ENCODE results near the gene CCM2.
"Not testable (repeated sequence)": the region's sequence is repeated elsewhere in the genome, so short reads cannot be mapped to it uniquely, and the experiment has no call there.

Gene CCM2

DNA sequence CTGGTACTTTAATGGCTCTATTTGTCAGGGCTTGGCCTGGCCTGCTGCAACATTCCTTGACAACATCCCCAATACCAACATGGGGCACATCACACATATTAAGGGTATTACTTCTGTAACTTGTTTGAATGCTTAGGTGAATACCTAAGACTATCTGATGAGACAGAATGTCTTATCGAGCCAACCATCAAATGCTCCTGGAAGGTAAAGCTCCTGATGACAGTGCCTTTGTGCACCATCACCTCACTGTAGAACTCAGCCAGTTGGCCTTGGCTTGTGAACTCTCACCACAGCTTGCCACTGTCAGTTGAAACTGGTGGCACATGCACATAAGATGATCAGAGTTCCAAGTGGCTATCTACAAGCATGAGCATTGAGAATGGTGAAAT lies 17.5 kb upstream of the CCM2 start:
- no peak for TF ChIP-seq ZNF274 (IDR thresholded peaks at IDR 0.05; ENCODE audit: low read depth, low read length)
- no peak overlapping the region for H3K4me3 ChIP-seq (ENCODE audit: low read length)

DNA sequence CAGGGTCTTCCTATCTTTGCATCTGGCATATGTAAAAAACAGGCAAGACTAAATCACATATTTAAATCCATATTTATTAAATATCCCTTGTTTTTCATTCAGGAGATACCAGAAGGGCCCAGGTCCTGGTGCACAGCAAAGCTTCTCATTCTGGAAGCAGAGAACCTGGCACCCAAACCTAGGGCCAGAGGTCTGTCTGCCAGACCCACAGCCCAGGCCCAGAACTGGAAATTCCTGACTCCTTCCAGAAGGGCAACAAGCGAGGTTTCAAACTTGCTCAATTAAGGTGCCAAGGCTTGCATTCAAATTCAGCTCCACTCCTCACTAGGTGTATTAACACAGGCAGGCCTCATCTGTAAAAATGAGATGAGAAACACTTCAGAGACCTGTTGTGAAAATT lies 17.0 kb upstream of the CCM2 start:
- no peak overlapping the region for H3K4me3 ChIP-seq (ENCODE audit: low read length)
- TF ChIP-seq ZNF274 (IDR thresholded peaks at IDR 0.05; ENCODE audit: low read depth, low read length), result no peak

DNA sequence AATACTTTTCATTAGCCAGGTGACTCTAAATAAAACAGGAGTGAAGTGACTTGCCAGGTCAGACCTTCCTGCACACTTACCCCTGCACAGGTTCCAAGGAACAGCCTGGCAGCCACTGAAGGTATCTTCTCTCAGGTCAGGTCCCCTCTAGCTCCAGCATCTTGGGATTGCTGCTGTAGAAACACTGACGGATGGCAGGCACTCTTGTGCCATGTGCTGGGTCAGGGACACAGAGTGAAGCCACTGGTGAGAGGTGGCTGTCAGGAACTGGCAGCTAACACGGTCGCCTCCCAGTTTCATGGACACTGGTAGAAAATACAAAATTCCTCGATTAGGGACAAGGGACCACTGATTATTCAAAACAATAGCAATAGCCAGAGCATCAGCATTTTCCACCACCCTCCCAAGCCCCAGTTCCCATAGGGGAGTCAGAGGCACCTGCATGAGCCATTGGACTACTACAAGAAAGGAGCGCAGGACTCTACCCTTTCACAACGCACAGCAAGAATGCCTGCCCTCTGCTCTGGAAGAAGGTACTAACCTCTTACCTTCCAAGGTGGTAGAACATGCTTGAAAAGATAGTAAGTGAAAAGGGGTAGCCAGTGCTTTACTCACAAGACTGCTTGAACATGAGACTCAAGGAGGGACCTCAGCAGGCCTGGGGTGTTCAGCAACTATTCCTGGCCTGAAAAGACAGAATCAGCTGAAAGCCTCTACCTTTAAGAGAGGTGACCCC lies 16.1 kb upstream of the CCM2 start:
- TF ChIP-seq ZNF274 (IDR thresholded peaks at IDR 0.05; ENCODE audit: low read depth, low read length), result no peak
- H3K4me3 ChIP-seq (ENCODE audit: low read length), result peak overlapping the region; percentile 87

DNA sequence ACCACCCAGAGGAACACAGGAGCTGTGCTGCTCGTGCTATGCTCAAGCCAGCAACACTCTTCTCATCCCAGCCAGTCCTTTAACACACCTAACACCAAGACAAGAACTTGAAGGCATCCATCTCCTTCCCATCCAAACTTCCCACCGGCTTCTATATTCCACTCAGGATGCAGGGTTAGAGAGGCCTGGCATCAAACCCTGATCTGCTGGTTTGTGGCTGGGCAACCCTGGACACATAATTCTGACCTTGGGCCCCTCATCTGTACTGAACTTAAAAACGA lies 15.6 kb upstream of the CCM2 start:
- no peak for TF ChIP-seq ZNF274 (IDR thresholded peaks at IDR 0.05; ENCODE audit: low read depth, low read length)
- peak overlapping the region; percentile 87 for H3K4me3 ChIP-seq (ENCODE audit: low read length)

DNA sequence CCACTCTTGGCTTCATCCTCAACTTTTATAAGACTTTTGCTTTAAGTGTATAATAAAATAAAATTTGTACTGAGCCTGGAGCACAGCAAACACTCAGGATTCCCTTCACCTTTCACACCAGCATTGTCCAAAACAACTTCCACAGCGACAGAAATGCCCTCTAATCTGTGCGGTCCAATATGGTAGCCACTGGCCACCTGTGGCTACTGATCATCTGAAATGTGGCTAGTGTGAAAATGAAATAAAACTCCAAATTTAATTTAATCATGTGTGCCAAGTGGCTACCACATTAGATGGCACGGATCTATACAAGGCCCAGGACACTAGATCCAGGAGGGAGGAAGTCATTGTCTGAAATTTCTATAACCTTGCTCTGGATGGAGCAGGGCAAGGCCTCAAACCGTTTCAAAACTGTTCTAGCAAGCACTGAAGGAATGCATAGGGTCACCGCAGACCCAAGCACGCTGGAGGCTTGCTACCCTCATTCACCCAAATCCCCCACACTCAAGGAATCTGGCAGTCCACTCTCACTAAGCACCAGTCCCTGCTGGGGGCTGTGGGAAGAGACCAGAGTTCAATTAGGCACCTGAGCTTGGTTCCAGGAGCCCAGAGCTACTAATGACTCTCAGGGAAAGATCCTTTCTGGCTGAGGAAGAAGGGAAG lies 14.8 kb upstream of the CCM2 start:
- no peak for TF ChIP-seq ZNF274 (IDR thresholded peaks at IDR 0.05; ENCODE audit: low read depth, low read length)
- peak overlapping the region; percentile 87 for H3K4me3 ChIP-seq (ENCODE audit: low read length)

DNA sequence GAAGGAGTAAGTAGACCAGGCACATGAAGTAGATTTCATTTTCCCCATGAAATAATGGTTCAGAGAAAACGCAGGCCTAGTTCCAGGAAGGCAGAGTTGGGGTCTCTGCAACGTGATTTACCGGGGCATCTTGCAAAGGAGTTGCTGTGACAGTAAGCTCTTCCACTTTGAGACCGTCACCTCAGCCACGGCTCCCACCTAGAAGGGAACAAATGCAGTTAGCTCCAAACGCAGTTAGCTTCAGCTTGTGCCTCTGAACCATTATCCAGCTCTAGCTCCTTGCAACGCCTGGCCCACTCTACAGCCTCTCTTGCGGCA lies 14.1 kb upstream of the CCM2 start:
- TF ChIP-seq ZNF274 (IDR thresholded peaks at IDR 0.05; ENCODE audit: low read depth, low read length), result no peak
- peak overlapping the region; percentile 87 for H3K4me3 ChIP-seq (ENCODE audit: low read length)

DNA sequence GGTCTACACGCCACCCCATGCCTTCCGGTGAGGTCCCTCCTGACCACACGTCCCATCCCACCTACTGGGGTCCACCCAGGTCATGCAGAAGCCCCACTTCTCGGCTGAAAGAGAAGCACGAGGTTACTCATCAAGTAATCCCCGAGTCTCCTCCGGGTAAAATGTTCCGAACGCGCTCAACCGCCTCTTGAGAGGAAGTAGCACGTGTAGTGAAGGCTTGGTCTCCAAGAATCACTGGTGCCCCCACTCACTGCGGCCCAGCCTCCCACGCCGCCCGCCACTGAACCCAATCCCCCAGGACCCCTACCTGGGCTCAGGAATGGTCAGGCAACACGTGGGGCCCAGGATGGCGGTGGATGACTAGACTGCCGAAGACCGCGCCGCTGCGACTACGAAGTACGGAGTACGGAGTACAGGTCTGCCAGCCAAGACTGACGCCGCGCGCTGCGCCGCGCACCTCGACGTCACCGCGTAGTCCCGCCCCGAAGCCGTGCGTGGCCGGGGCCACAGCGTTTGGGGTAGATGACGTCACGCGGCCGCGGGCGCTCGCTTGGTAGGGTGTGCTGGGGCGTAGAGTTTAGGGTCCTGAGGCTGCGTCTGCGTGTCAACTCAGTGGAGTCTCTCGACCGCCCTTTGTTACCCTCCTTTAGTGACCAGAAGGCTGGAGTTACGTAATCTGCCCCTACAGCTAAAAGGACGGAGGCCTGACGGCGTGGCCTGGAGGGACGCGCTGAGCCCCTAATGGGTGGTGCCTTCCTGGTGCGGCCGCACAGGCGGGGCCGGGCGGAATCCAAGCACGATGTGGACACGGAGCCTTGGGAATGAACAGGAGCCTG lies 13.6 kb upstream of the CCM2 start:
- H3K4me3 ChIP-seq (ENCODE audit: low read length), result peak overlapping the region; percentile 87
- no peak for TF ChIP-seq ZNF274 (IDR thresholded peaks at IDR 0.05; ENCODE audit: low read depth, low read length)

DNA sequence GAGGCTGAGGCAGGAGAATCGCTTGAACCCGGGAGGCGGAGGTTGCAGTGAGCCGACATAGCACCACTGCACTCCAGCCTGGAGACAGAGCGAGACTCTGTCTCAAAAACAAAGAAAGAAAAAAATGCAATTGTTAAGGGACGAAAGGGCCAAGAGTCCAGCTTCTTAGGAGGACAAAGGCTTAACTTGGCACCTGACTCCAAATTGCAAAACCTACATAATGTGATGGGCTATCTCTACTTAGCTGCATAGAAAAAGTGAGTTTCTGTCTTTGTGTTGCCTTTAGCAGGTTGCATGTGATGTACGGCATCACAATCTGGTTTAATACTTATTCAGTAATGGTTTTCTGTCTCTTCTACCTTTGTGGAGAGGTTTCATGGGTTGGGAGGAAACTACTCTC lies 12.5 kb upstream of the CCM2 start:
- H3K4me3 ChIP-seq (ENCODE audit: low read length), result peak overlapping the region; percentile 87; the same call in 1 of the 2 replicates
- no peak for TF ChIP-seq ZNF274 (IDR thresholded peaks at IDR 0.05; ENCODE audit: low read depth, low read length)

DNA sequence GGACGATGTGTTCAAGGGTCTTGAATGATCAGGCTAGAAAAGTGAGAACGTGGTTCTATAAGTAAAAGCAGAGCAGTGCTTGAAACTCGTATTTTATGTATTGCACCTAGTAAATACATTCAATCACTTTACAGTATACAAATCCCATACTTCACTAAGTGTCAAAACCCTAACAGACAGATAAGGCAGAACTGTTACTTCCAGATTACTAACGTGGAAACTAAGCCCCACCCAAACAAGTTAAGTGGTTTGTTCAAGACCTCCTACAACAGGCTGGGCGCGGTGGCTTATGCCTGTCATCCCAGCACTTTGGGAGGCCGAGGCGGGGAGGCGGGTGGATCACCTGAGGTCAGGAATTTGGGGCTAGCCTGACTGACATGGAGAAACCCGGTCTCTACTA lies 12.0 kb upstream of the CCM2 start:
- no peak overlapping the region for H3K4me3 ChIP-seq (ENCODE audit: low read length)
- no peak for TF ChIP-seq ZNF274 (IDR thresholded peaks at IDR 0.05; ENCODE audit: low read depth, low read length)

DNA sequence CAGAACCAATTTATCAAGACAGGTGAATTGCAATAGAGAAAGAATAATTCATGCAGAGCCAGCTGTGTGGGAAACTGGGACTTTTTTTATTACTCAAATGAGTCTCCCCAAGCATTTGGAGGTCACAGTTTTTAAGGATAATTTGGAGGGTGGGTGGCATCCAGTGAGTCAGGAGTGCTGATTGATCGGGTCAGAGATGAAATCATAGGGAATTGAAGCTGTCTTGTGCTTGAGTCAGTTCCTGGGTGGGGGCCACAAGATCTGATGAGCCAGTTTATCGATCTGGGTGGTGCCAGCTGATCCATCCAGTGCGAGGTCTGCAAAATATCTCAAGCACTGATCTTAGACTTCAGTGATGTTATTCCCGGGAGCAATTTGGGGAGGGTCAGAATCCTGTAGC lies 11.3 kb upstream of the CCM2 start:
- no peak overlapping the region for H3K4me3 ChIP-seq (ENCODE audit: low read length)
- no peak for TF ChIP-seq ZNF274 (IDR thresholded peaks at IDR 0.05; ENCODE audit: low read depth, low read length)

DNA sequence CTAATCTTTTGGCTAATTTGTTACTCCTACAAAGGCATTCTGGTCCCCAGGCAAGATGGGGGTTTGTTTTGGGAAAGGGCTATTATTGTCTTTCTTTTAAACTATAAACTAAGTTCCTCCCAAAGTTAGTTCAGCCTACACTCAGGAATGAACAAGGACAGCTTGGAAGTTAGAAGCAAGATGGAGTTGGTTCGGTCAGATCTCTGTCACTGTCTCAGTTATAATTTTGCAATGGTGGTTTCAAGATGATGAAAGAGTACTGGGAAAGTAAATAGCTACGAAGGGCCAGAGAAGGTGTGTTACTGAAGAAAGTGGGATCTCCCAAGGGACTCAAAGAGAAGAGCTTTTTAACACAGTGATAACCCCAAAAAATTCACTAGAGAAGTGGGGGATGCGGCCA lies 10.9 kb upstream of the CCM2 start:
- no peak for TF ChIP-seq ZNF274 (IDR thresholded peaks at IDR 0.05; ENCODE audit: low read depth, low read length)
- no peak overlapping the region for H3K4me3 ChIP-seq (ENCODE audit: low read length)

DNA sequence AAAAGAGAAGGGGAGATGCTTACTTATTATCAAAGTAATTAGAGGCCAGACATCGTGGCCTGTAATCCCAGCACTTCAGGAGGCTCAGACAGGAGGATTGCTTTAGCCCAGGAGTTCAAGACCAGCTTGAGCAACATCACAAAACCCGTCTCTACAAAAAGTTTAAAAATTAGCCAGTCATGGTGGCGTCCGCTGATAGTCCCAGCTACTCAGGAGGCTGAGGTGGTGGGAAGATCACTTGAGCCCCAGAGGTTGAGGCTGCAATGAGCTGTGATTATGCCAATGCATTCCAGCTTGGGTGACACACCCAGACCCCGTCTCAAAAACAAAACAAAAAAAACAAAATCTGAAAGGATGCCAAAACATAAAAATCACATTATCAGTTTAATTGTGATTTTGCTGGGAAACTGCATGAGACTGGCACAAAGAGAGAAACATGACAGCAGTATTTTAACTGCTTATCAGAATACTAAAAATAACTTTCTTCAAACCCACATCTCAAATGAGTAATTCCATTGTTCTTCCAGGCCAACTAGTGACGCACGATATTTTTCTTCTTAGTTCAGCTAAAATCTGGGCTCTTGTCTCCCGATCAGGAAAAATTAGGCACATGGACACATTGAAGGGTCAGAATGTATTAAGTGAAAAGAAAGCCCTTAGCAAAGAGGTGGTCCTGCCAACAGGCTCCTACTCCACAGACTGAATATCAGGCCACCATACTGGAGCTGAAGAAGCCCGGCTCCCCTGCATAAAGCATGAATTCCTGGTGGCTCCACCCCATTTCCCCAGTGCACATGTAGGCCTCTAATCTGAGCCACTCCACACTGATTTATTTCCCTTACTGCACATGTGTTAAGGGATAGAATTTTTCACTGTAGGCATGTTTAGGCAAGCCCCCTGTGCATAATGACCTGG lies 9.6 kb upstream of the CCM2 start:
- H3K4me3 ChIP-seq (ENCODE audit: low read length), result no peak overlapping the region
- no peak for TF ChIP-seq ZNF274 (IDR thresholded peaks at IDR 0.05; ENCODE audit: low read depth, low read length)

DNA sequence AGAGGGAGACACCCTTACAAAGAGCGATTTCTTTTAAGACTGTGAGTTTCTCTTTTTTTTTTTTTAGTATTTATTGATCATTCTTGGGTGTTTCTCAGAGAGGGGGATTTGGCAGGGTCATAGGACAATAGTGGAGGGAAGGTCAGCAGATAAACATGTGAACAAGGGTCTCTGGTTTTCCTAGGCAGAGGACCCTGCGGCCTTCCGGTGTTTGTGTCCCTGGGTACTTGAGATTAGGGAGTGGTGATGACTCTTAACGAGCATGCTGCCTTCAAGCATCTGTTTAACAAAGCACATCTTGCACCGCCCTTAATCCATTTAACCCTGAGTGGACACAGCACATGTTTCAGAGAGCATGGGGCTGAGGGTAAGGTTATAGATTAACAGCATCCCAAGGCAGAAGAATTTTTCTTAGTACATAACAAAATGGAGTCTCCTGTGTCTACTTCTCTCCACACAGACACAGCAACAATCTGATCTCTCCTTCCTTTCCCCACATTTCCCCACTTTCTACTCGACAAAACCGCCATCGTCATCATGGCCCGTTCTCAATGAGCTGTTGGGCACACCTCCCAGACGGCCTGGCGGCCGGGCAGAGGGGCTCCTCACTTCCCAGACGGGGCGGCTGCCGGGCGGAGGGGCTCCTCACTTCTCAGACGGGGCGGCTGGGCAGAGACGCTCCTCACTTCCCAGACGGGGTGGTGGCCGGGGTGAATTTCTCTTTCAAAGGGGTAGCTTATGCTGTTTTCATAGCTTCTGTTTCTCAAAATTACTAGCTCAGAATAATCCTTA lies 7.8 kb upstream of the CCM2 start:
- not testable (repeated sequence) for H3K4me3 ChIP-seq (ENCODE audit: low read length)
